HEK293 (cell line): ENCODE data around the gene HGD.
"Not testable (repeated sequence)": the region's sequence is repeated elsewhere in the genome, so short reads cannot be mapped to it uniquely, and the experiment has no call there.

Experiments
- CTCF ChIA-PET: fragments of 350-600 bp; formaldehyde crosslinking; extraction: SDS; loops from one replicate; lab custom pipeline; 2021; ENCODE audit warnings: antibody characterized with exemption; lab: Yijun Ruan, JAX
- POLR2A ChIA-PET: fragments of 300-600 bp; formaldehyde crosslinking; extraction: SDS; loops from one replicate; lab custom pipeline; 2020; ENCODE audit warnings: antibody characterized with exemption, inconsistent platforms; lab: Yijun Ruan, JAX
- H3K27ac ChIP-seq: fragments of 200-500 bp; sonication (Bioruptor generic); 2 replicates; pipeline ENCODE4 v1.5.1; 2014; ENCODE audit warnings: low read depth, low read length, control low read depth, inconsistent platforms; ENCODE audit errors: extremely low read depth
- H3K36me3 ChIP-seq, 2 experiments: fragments of 200-500 bp in 1 of 2; sonication (Bioruptor generic) in 1 of 2; 1 replicate in 1 of 2; 2 replicates in 1 of 2; pipeline ENCODE4 v1.5.1; 2014 to 2017; ENCODE audit warnings: inconsistent platforms in 2 of 2, low read length in 2 of 2; ENCODE audit not compliant: control insufficient read depth in 2 of 2, insufficient read depth in 1 of 2
- H3K4me1 ChIP-seq: fragments of 200-500 bp; sonication (Bioruptor generic); 2 replicates; pipeline ENCODE4 v1.5.1; 2014; ENCODE audit warnings: mild to moderate bottlenecking, low read length, inconsistent platforms; ENCODE audit not compliant: control insufficient read depth, insufficient read depth
- H3K4me3 ChIP-seq: 2 replicates; pipeline ENCODE4 v1.5.1; 2011; ENCODE audit warnings: low read depth, mild to moderate bottlenecking, control low read depth, low read length, moderate library complexity
- H3K9me3 ChIP-seq: fragments of 200-500 bp; sonication (Bioruptor generic); 2 replicates; pipeline ENCODE4 v1.5.1; 2014; ENCODE audit warnings: low read depth, low read length, inconsistent platforms; ENCODE audit not compliant: control insufficient read depth, insufficient read depth
- KLF10 ChIP-seq: fragments of 450-650 bp; IDR thresholded peaks from 2 replicates; pipeline ENCODE4 v1.5.1; 2018; ENCODE audit warnings: missing biosample characterization, mild to moderate bottlenecking, missing genetic modification characterization
- PATZ1 ChIP-seq: fragments of 450-650 bp; formaldehyde crosslinking; IDR thresholded peaks from 2 replicates; pipeline ENCODE4 v1.5.1; 2016; ENCODE audit warnings: missing biosample characterization, missing genetic modification characterization
- PRDM6 ChIP-seq: fragments of 450-650 bp; formaldehyde crosslinking; IDR thresholded peaks from 2 replicates; pipeline ENCODE4 v1.5.1; 2017; ENCODE audit warnings: missing biosample characterization, missing genetic modification characterization
- ZBTB1 ChIP-seq: fragments of 450-650 bp; formaldehyde crosslinking; IDR thresholded peaks from 2 replicates; pipeline ENCODE4 v1.5.1; 2016; ENCODE audit warnings: missing biosample characterization, missing genetic modification characterization
- ZBTB26 ChIP-seq: fragments of 450-650 bp; formaldehyde crosslinking; optimal IDR thresholded peaks from 2 replicates; pipeline ENCODE3; 2016; ENCODE audit warnings: missing biosample characterization, mild to moderate bottlenecking, missing genetic modification characterization
- ZBTB48 ChIP-seq: fragments of 450-650 bp; formaldehyde crosslinking; IDR thresholded peaks from 2 replicates; pipeline ENCODE4 v1.5.1; 2016; ENCODE audit warnings: missing biosample characterization, missing genetic modification characterization
- ZNF133 ChIP-seq: fragments of 450-650 bp; formaldehyde crosslinking; IDR thresholded peaks from 2 replicates; pipeline ENCODE4 v1.5.1; 2016; ENCODE audit warnings: missing biosample characterization, missing genetic modification characterization
- ZNF426 ChIP-seq: fragments of 450-650 bp; formaldehyde crosslinking; IDR thresholded peaks from 2 replicates; pipeline ENCODE4 v1.5.1; 2017; ENCODE audit warnings: missing biosample characterization, missing genetic modification characterization, mild to moderate bottlenecking, inconsistent platforms, moderate library complexity
- ZNF548 ChIP-seq: fragments of 450-650 bp; formaldehyde crosslinking; IDR thresholded peaks from 2 replicates; pipeline ENCODE4 v1.5.1; 2016; ENCODE audit warnings: missing biosample characterization, missing genetic modification characterization
- ZNF561 ChIP-seq: fragments of 450-650 bp; IDR thresholded peaks from 2 replicates; pipeline ENCODE4 v1.5.1; 2018; ENCODE audit warnings: missing biosample characterization, missing genetic modification characterization, borderline replicate concordance
- ZNF610 ChIP-seq: fragments of 450-650 bp; formaldehyde crosslinking; IDR thresholded peaks from 2 replicates; pipeline ENCODE4 v1.5.1; 2016; ENCODE audit warnings: missing biosample characterization, missing genetic modification characterization, borderline replicate concordance
- ZNF624 ChIP-seq: fragments of 450-650 bp; formaldehyde crosslinking; IDR thresholded peaks from 2 replicates; pipeline ENCODE4 v1.5.1; 2017; ENCODE audit warnings: missing biosample characterization, missing genetic modification characterization
- ZNF785 ChIP-seq: fragments of 450-650 bp; formaldehyde crosslinking; IDR thresholded peaks from 2 replicates; pipeline ENCODE4 v1.5.1; 2016; ENCODE audit warnings: missing biosample characterization, missing genetic modification characterization
- TF ChIP-seq, protein P1 (sequence below): fragments of 450-650 bp; formaldehyde crosslinking; IDR thresholded peaks from 2 replicates; pipeline ENCODE4 v1.5.1; 2016; ENCODE audit warnings: missing biosample characterization, missing genetic modification characterization
- TF ChIP-seq, protein P2 (sequence below): fragments of 450-650 bp; IDR thresholded peaks from 2 replicates; pipeline ENCODE4 v1.5.1; 2018; ENCODE audit warnings: missing biosample characterization, mild to moderate bottlenecking, missing genetic modification characterization
- TF ChIP-seq, protein P3 (sequence below): fragments of 450-650 bp; formaldehyde crosslinking; IDR thresholded peaks from 2 replicates; pipeline ENCODE4 v1.5.0; 2017; ENCODE audit warnings: missing biosample characterization, missing genetic modification characterization, borderline replicate concordance

HGD gene

GRCh38 chr3:120640231-120640630 lies 41.8 kb downstream of the HGD start:
- no peaks in the 10 kb centered on the region for H3K9me3 ChIP-seq
- no peak overlapping the region for H3K27ac ChIP-seq
- no peak for TF ChIP-seq ZNF610 (tag by site-specific recombination)
- ChIA-PET POLR2A (no interaction called here), CTCF (no interaction called here)
- no peak overlapping the region for H3K4me3 ChIP-seq
- H3K36me3 ChIP-seq, result no peaks in the 10 kb centered on the region
- no peaks in the 10 kb centered on the region for H3K4me1 ChIP-seq

- H3K4me3 ChIP-seq, H3K36me3 ChIP-seq, H3K27ac ChIP-seq, POLR2A ChIA-PET, H3K4me1 ChIP-seq, H3K9me3 ChIP-seq: not testable (repeated sequence)
- CTCF ChIA-PET, result interaction anchor here (0.5 to 0.7 kb wide), 2 partner anchors 133 to 269 kb away, joined by 3 to 4 read pairs; partner anchors contain the start of gene STXBP5L
These were observed 43.2 kb downstream of the HGD start for GRCh38 chr3:120638820-120639219.

DNA sequence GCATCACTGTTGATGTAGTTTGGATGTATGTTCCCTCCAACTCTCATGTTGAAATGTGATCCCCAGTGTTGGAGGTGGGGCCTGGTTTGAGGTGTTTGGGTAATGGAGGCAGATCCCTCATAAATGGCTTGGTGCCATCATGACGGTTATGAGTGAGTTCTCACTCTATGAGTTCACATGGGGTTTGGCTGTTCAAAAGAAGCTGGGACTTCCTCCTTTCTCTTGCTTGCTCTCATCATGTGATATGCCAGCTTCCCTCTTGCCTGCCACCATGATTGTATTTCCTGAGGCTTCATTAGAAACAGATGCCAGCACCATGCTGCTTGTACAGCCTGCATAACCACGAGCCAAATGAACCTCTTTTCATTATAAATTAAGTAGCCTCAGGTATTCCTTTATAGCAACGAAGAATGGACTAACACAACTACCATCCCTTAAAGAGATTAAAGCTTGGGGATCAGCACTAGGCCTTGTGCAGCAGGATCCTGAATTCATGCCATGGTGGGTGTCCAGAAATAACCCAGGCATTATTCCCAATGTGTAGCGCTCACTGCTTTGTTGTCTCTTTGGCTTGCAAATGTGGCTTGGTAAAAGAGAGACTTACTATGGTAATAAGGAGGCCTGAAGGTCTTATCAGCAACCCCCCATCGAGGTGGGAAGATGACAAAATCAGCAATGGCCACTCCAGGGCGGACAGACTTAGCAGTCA lies 44.0 kb downstream of the HGD start:
- no peaks in the 10 kb centered on the region for H3K36me3 ChIP-seq
- H3K9me3 ChIP-seq, result no peaks in the 10 kb centered on the region

More for the DNA sequence above, 44.0 kb downstream of the HGD start:
- POLR2A ChIA-PET, result no interaction called here
- Histone ChIP-seq H3K4me1 (no peaks in the 10 kb centered on the region), H3K27ac (no peak overlapping the region), H3K4me3 (no peak overlapping the region)
- TF ChIP-seq ZNF785 (tag by site-specific recombination) (no peak), KLF10 (no peak), ZBTB26 (tag by site-specific recombination) (no peak), ZNF624 (tag by site-specific recombination) (no peak), ZBTB1 (tag by site-specific recombination) (no peak), ZBTB48 (tag by site-specific recombination) (no peak), ZNF133 (tag by site-specific recombination) (no peak), ZNF561 (tag by site-specific recombination) (no peak), ZNF548 (tag by site-specific recombination) (no peak), PATZ1 (tag by site-specific recombination) (no peak), PRDM6 (tag by site-specific recombination) (no peak), ZNF426 (tag by site-specific recombination) (no peak)
- TF ChIP-seq, protein P1, sequence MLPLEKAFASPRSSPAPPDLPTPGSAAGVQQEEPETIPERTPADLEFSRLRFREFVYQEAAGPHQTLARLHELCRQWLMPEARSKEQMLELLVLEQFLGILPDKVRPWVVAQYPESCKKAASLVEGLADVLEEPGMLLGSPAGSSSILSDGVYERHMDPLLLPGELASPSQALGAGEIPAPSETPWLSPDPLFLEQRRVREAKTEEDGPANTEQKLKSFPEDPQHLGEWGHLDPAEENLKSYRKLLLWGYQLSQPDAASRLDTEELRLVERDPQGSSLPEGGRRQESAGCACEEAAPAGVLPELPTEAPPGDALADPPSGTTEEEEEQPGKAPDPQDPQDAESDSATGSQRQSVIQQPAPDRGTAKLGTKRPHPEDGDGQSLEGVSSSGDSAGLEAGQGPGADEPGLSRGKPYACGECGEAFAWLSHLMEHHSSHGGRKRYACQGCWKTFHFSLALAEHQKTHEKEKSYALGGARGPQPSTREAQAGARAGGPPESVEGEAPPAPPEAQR (tag by site-specific recombination), result no peak
- TF ChIP-seq, protein P2, sequence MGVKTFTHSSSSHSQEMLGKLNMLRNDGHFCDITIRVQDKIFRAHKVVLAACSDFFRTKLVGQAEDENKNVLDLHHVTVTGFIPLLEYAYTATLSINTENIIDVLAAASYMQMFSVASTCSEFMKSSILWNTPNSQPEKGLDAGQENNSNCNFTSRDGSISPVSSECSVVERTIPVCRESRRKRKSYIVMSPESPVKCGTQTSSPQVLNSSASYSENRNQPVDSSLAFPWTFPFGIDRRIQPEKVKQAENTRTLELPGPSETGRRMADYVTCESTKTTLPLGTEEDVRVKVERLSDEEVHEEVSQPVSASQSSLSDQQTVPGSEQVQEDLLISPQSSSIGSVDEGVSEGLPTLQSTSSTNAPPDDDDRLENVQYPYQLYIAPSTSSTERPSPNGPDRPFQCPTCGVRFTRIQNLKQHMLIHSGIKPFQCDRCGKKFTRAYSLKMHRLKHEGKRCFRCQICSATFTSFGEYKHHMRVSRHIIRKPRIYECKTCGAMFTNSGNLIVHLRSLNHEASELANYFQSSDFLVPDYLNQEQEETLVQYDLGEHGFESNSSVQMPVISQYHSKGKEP, result no peak
- TF ChIP-seq, protein P3, sequence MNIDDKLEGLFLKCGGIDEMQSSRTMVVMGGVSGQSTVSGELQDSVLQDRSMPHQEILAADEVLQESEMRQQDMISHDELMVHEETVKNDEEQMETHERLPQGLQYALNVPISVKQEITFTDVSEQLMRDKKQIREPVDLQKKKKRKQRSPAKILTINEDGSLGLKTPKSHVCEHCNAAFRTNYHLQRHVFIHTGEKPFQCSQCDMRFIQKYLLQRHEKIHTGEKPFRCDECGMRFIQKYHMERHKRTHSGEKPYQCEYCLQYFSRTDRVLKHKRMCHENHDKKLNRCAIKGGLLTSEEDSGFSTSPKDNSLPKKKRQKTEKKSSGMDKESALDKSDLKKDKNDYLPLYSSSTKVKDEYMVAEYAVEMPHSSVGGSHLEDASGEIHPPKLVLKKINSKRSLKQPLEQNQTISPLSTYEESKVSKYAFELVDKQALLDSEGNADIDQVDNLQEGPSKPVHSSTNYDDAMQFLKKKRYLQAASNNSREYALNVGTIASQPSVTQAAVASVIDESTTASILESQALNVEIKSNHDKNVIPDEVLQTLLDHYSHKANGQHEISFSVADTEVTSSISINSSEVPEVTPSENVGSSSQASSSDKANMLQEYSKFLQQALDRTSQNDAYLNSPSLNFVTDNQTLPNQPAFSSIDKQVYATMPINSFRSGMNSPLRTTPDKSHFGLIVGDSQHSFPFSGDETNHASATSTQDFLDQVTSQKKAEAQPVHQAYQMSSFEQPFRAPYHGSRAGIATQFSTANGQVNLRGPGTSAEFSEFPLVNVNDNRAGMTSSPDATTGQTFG, result no peak
- CTCF ChIA-PET, result interaction anchor here (0.7 kb wide), 1 partner anchor 134 kb away, joined by 3 read pairs; no protein-coding TSS in a partner anchor
